ENCODE measurements around the gene APBA3.

DNA sequence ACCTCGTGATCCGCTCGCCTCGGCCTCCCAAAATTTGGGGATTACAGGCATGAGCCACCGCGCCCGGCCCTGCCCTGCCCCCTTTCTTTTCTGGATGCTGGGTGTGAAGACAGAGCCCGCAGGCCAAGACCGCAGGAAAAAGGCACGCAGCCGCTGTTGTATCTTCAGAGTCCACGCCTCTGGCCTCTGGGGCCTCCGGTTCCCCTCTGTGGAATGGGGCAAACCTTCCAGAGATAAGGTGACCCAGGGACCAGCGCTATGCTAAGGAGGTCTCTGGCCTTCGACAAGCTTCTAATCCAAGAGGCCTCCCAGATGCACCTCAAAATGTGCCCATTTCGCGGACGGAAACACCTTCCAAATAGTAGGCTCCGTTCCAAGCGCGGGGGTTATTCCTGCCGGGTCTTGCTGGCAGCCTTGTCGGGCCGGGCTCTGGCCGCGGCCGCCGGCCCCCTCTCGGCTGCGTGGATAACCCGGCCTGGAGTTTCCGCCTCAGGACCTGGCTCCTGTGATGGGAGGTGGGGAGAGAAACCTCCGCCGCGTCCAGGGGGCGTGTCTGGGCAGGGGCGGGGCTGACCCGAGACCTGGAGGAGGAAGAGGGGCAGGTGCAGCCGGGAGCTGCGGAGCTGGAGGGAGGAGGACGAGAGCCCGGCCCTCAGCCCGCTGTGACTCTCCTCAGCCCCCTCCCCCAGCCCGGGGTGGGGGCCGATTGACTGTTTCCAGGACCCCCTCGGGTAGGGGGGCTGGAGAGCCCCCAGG is 40.2 kb downstream of the APBA3 start:
- TF ChIP-seq POLR2A (IDR thresholded peaks at IDR 0.05; ENCODE audit: low read length): no peak
- no peak for TF ChIP-seq GATA1 (IDR thresholded peaks at IDR 0.05; ENCODE audit: low read depth, low read length)

Data from erythroblast (primary cell).